Stimulated activated naive CD8-positive, alpha-beta T cell treated with anti-CD3 and anti-CD28 coated beads, Interleukin-15, Interleukin-2, amounts not matched to agents 100 ng/mL and 50 ng/mL, for 24 hours (primary cell): ENCODE measurements around the gene TINCR.
A peak's percentile ranks its signal among the peaks of the same experiment; 100 is the strongest.

Source experiments
- H3K27ac Mint-ChIP-seq: one replicate; pipeline ENCODE4 v1.8.0; 2021; ENCODE audit warnings: mild to moderate bottlenecking, mixed read lengths
- H3K27me3 Mint-ChIP-seq: one replicate; pipeline ENCODE4 v1.8.0; 2021; ENCODE audit warnings: mixed read lengths
- H3K36me3 Mint-ChIP-seq: one replicate; pipeline ENCODE4 v1.8.0; 2021; ENCODE audit warnings: low read depth, mixed read lengths
- H3K4me1 Mint-ChIP-seq: one replicate; pipeline ENCODE4 v1.8.0; 2021; ENCODE audit warnings: low read depth, mixed read lengths
- H3K4me3 Mint-ChIP-seq: one replicate; pipeline ENCODE4 v1.8.0; 2021; ENCODE audit warnings: mild to moderate bottlenecking, mixed read lengths
- H3K9me3 Mint-ChIP-seq: one replicate; pipeline ENCODE4 v1.8.0; 2021; ENCODE audit warnings: mixed read lengths

Gene TINCR

GRCh38 chr19:5593343-5594255 is 25.8 kb upstream of the TINCR start:
- H3K9me3 Mint-ChIP-seq: no peaks in the 10 kb centered on the region
- H3K36me3 Mint-ChIP-seq: peaks cover 67% of the 10 kb centered on the region
- H3K27ac Mint-ChIP-seq: no peak overlapping the region

GRCh38 chr19:5592531-5593342 is 25.0 kb upstream of the TINCR start:
- Mint-ChIP-seq H3K4me3 (no peak overlapping the region), H3K36me3 (peaks cover 70% of the 10 kb centered on the region), H3K4me1 (peaks cover 2% of the 10 kb centered on the region), H3K27me3 (no peaks in the 10 kb centered on the region), H3K27ac (no peak overlapping the region), H3K9me3 (no peaks in the 10 kb centered on the region)

More at GRCh38 chr19:5593343-5594255, 25.8 kb upstream of the TINCR start:
- Mint-ChIP-seq H3K4me1 (peaks cover 2% of the 10 kb centered on the region), H3K27me3 (no peaks in the 10 kb centered on the region), H3K4me3 (no peak overlapping the region)

GRCh38 chr19:5591476-5591875 is 23.7 kb upstream of the TINCR start:
- peaks cover 8% of the 10 kb centered on the region for H3K4me1 Mint-ChIP-seq
- H3K36me3 Mint-ChIP-seq: peaks cover 70% of the 10 kb centered on the region
- no peaks in the 10 kb centered on the region for H3K27me3 Mint-ChIP-seq
- no peak overlapping the region for H3K27ac Mint-ChIP-seq
- H3K9me3 Mint-ChIP-seq: no peaks in the 10 kb centered on the region
- H3K4me3 Mint-ChIP-seq: no peak overlapping the region

- H3K27ac Mint-ChIP-seq: no peak overlapping the region
- H3K4me1 Mint-ChIP-seq: peaks cover 14% of the 10 kb centered on the region
- H3K36me3 Mint-ChIP-seq: peaks cover 68% of the 10 kb centered on the region
Measured at GRCh38 chr19:5590865-5591154, 23.1 kb upstream of the TINCR start.

GRCh38 chr19:5590151-5590864 is 22.6 kb upstream of the TINCR start:
- Mint-ChIP-seq H3K27ac (no peak overlapping the region), H3K4me3 (no peak overlapping the region), H3K9me3 (no peaks in the 10 kb centered on the region), H3K36me3 (peaks cover 64% of the 10 kb centered on the region), H3K27me3 (no peaks in the 10 kb centered on the region), H3K4me1 (peaks cover 17% of the 10 kb centered on the region)

More at GRCh38 chr19:5590865-5591154, 23.1 kb upstream of the TINCR start:
- H3K9me3 Mint-ChIP-seq: no peaks in the 10 kb centered on the region
- H3K27me3 Mint-ChIP-seq: no peaks in the 10 kb centered on the region
- H3K4me3 Mint-ChIP-seq: no peak overlapping the region

- Mint-ChIP-seq H3K9me3 (no peaks in the 10 kb centered on the region), H3K27ac (no peak overlapping the region), H3K4me3 (no peak overlapping the region), H3K36me3 (peaks cover 58% of the 10 kb centered on the region), H3K27me3 (no peaks in the 10 kb centered on the region), H3K4me1 (peaks cover 22% of the 10 kb centered on the region)
Measured at GRCh38 chr19:5588906-5589676, 21.3 kb upstream of the TINCR start.

DNA sequence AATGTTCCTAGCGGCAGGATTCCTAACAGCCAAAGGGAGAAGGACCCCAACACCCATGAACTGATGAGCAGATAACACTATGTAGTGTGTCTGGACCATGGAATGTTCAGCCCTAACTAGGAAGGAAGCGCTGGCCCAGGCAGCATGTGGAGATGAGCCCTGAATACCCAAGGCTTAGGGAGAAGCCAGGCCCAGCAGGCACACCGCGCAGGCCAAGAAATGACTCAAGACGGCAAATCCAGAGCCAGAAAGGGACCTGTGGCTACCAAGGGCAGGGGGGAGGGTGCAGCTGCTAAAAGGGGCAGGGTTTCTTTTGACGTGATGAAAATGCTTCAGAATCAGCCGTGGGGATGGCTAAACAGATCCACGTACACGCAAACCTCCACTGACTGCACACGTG is 20.7 kb upstream of the TINCR start:
- no peaks in the 10 kb centered on the region for H3K9me3 Mint-ChIP-seq
- no peak overlapping the region for H3K27ac Mint-ChIP-seq
- H3K27me3 Mint-ChIP-seq: no peaks in the 10 kb centered on the region
- peaks cover 57% of the 10 kb centered on the region for H3K36me3 Mint-ChIP-seq
- peaks cover 22% of the 10 kb centered on the region for H3K4me1 Mint-ChIP-seq
- no peak overlapping the region for H3K4me3 Mint-ChIP-seq

- Mint-ChIP-seq H3K36me3 (peaks cover 49% of the 10 kb centered on the region), H3K4me1 (peaks cover 22% of the 10 kb centered on the region), H3K27me3 (no peaks in the 10 kb centered on the region), H3K9me3 (no peaks in the 10 kb centered on the region), H3K27ac (no peak overlapping the region), H3K4me3 (no peak overlapping the region)
Measured at GRCh38 chr19:5587661-5588060, 19.9 kb upstream of the TINCR start.

DNA sequence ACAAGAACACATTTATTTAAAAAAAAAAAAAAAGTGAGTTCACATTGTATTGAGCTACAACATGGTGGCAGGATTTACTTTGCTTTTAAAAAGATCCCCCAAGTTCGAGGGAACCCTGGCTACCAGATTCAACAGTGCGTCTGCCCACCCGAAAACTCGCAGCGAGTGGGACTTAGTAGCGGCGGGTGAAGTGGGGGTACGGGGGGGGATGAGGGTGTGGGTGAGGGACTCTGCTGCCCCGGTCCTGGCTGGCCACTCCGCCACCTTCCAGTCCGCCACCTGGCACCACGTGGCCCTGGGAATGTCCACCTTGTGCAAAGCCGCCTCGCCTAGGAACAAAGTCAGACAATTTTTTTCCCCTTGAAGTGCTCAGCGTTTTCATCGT is 19.3 kb upstream of the TINCR start:
- Mint-ChIP-seq H3K9me3 (no peaks in the 10 kb centered on the region), H3K27ac (no peak overlapping the region), H3K27me3 (no peaks in the 10 kb centered on the region), H3K4me1 (peaks cover 22% of the 10 kb centered on the region), H3K4me3 (no peak overlapping the region), H3K36me3 (peaks cover 43% of the 10 kb centered on the region)

- H3K9me3 Mint-ChIP-seq: no peaks in the 10 kb centered on the region
- peaks cover 22% of the 10 kb centered on the region for H3K4me1 Mint-ChIP-seq
- H3K27me3 Mint-ChIP-seq: no peaks in the 10 kb centered on the region
- H3K4me3 Mint-ChIP-seq: no peak overlapping the region
- peaks cover 37% of the 10 kb centered on the region for H3K36me3 Mint-ChIP-seq
- H3K27ac Mint-ChIP-seq: peak overlapping the region; percentile 36
Measured at GRCh38 chr19:5586300-5587070, 18.7 kb upstream of the TINCR start.

DNA sequence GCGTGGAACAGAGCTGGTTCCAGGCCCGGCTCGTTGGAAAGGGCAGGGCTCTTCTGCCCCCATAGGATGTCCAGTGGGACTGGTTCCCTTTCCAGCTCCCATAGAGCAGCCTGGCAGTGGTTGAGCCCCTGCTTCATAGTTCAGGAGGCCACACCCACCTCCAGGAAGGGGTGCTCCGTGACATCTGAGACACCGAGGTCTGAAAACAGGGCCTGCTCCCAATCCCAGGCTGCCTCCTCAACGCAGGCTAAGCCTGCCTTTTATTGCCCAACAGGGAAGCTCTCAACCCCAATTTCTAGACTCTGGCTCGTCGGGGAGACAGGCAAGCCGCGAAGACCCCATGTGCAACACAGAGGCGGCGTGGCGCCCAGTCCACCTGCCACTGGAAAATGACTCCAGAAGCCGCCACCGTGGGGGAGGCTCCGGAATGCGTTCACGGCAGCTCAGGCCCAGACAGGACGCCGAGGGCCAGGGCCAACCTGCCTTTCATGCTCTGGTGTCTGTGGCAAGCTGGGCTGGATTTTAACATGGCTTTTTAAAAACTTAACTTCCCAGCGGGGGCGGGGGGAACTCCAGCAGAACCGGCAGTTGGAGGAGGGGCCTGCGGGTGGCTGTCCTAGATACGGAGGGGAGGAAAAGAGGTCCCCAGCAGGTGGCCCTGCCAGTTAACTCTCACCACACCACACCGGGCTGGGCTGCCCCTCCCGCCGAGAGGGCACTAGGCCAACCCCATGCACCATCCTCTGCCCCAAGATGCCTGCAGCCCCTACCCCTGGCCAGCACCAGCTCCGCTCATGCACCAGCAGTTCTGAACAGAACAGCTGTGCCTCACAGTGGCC is 17.9 kb upstream of the TINCR start:
- Mint-ChIP-seq H3K4me3 (no peak overlapping the region), H3K36me3 (peaks cover 33% of the 10 kb centered on the region)

GRCh38 chr19:5580161-5580571 is 12.4 kb upstream of the TINCR start:
- peaks cover 8% of the 10 kb centered on the region for H3K4me1 Mint-ChIP-seq
- H3K27ac Mint-ChIP-seq: no peak overlapping the region
- H3K4me3 Mint-ChIP-seq: no peak overlapping the region
- H3K36me3 Mint-ChIP-seq: peaks cover 3% of the 10 kb centered on the region
- H3K9me3 Mint-ChIP-seq: no peaks in the 10 kb centered on the region
- no peaks in the 10 kb centered on the region for H3K27me3 Mint-ChIP-seq

More for the DNA sequence above, 17.9 kb upstream of the TINCR start:
- H3K27ac Mint-ChIP-seq: peak overlapping the region; percentile 61
- H3K27me3 Mint-ChIP-seq: no peaks in the 10 kb centered on the region
- H3K9me3 Mint-ChIP-seq: no peaks in the 10 kb centered on the region
- H3K4me1 Mint-ChIP-seq: peaks cover 22% of the 10 kb centered on the region

- Mint-ChIP-seq H3K27ac (no peak overlapping the region), H3K4me3 (no peak overlapping the region), H3K4me1 (peaks cover 8% of the 10 kb centered on the region), H3K27me3 (no peaks in the 10 kb centered on the region), H3K9me3 (no peaks in the 10 kb centered on the region), H3K36me3 (peaks cover 3% of the 10 kb centered on the region)
Measured at GRCh38 chr19:5579697-5580096, 11.9 kb upstream of the TINCR start.
